SU-DHL-6 (cell line): ENCODE results near the gene LRP1.

Experiments
- CTCF ChIP-seq: fragments of 200-600 bp; sonication (generic); IDR thresholded peaks from one replicate; pipeline ENCODE4 v1.5.1; 2017; ENCODE audit warnings: antibody characterized with exemption, mild to moderate bottlenecking, low read length, moderate library complexity; ENCODE audit not compliant: insufficient read depth, poor library complexity, severe bottlenecking
- EZH2phosphoT487 ChIP-seq: fragments of 200-600 bp; sonication (generic), shearing (Covaris generic); conservative IDR thresholded peaks from 2 replicates; pipeline ENCODE4 v1.6.1; 2018; ENCODE audit warnings: mild to moderate bottlenecking, antibody characterized with exemption, low read length, moderate library complexity, mixed read lengths

DNA sequence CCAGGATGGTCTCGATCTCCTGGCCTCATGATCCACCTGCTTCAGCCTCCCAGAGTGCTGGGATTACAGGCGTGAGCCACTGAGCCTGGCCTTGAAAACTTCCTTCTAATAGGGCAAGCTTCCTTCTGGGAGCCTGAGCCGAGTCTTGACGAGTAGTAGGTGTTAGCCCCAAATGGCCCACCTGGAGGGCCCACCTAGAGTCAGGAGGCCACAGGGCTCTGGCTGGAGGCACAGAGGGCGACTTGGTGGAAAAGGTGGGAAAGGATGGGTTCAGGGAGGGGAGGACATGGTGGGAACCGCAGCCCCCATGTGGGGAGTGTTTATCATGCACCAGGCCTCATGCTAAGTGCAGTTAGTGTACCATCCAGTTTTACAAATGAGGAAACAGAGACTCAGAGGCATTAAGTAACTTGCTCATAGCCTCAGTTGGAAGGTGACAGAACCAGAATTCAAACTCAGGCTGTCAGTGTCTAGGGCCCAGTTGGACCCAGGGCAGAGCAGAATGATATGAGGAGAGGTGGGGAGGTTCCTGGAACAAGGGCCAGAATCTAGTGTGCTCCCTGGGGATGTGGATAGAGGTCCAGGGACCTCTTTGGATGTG lies 22.2 kb downstream of the LRP1 start:
- TF ChIP-seq CTCF = no peak
- TF ChIP-seq EZH2phosphoT487 = no peak
